HCT116 (cell line): ENCODE data around the gene CCDC9B. TPM values are rescaled to one million over a fixed set of nuclear protein-coding genes. Genes with fewer than 3 reads are reported as not detected.

ENCODE experiments used
- ATAC-seq: fragments of 200-7000 bp; cut with Tn5 transposase; 2 replicates; pipeline ENCODE4 v1.9.1; 2020; ENCODE audit warnings: mild to moderate bottlenecking, moderate library complexity
- BruUV-seq: library from RNA; stranded (reverse); fragments of 400-500 nt; replicated peaks from 2 replicates; lab custom pipeline; 2021; lab: Mats Ljungman, UMichigan
- CTCF ChIA-PET: fragments of 300-600 bp; sonication (Branson Sonifier 250); formaldehyde crosslinking; loops from one replicate; lab custom pipeline; 2021; ENCODE audit warnings: antibody characterized with exemption; lab: Charles Lee
- POLR2A ChIA-PET: fragments of 300-600, 350-600 bp; sonication (Branson Sonifier 250); formaldehyde crosslinking; loops from one replicate; lab custom pipeline; 2021; ENCODE audit warnings: antibody characterized with exemption; lab: Charles Lee
- RAD21 ChIA-PET, 2 experiments: fragments of 300-600 bp; sonication (Branson Sonifier 250); formaldehyde crosslinking; loops; one replicate each; lab custom pipeline; 2023; ENCODE audit warnings: low total read pairs in 2 of 2; ENCODE audit not compliant: uncharacterized antibody in 2 of 2, unreplicated experiment in 2 of 2, low non-redundant PET in 1 of 2; lab: Charles Lee
- DNase-seq: peaks from one replicate; pipeline ENCODE4 v3.0.0-alpha.2; 2010; ENCODE audit warnings: low read depth, low spot score
- H2AFZ ChIP-seq: fragments of 200-600 bp; shearing (Covaris generic), sonication (generic); 2 replicates; pipeline ENCODE4 v1.6.1; 2017; ENCODE audit warnings: low read depth, mixed run types, mixed read lengths, antibody characterized with exemption, low read length; ENCODE audit not compliant: poor library complexity, severe bottlenecking
- H3K27ac ChIP-seq: 2 replicates; pipeline ENCODE4 v1.5.1; 2012; ENCODE audit warnings: low read depth, low read length
- H3K27me3 ChIP-seq: fragments of 200-600 bp; sonication (generic); 2 replicates; pipeline ENCODE4 v1.6.1; 2016; ENCODE audit warnings: mixed run types, low read length, mixed read lengths; ENCODE audit not compliant: insufficient read depth
- H3K36me3 ChIP-seq, 2 experiments: fragments of 200-500 bp in 1 of 2; fragments of 200-600 bp in 1 of 2; sonication (Bioruptor generic) in 1 of 2; sonication (generic) in 1 of 2; 2 replicates each; pipeline versions ENCODE4 v1.5.1 to v1.6.1; 2014 to 2016; ENCODE audit warnings: low read length in 2 of 2, inconsistent platforms in 1 of 2, mixed read lengths in 1 of 2, mixed run types in 1 of 2; ENCODE audit not compliant: insufficient read depth in 2 of 2, control insufficient read depth in 1 of 2
- H3K4me1 ChIP-seq, 2 experiments: fragments of 200-600 bp in 1 of 2; sonication (generic) in 1 of 2; 2 replicates each; pipeline versions ENCODE4 v1.5.1 to v1.6.1; 2012 to 2017; ENCODE audit warnings: low read length in 2 of 2, inconsistent platforms in 1 of 2, mild to moderate bottlenecking in 1 of 2, mixed read lengths in 1 of 2, mixed run types in 1 of 2, moderate library complexity in 1 of 2; ENCODE audit not compliant: insufficient read depth in 2 of 2, control insufficient read depth in 1 of 2
- H3K4me2 ChIP-seq: fragments of 200-600 bp; sonication (generic); 2 replicates; pipeline ENCODE4 v1.6.1; 2017; ENCODE audit warnings: mixed run types, low read length, mixed read lengths
- H3K4me3 ChIP-seq, 2 experiments: fragments of 200-600 bp in 1 of 2; sonication (generic) in 1 of 2; replicated peaks in 1 of 2; 2 replicates each; pipeline ENCODE4 v1.5.1; 2011 to 2016; ENCODE audit warnings: low read length in 2 of 2, control low read depth in 1 of 2, low read depth in 1 of 2, mild to moderate bottlenecking in 1 of 2, mixed read lengths in 1 of 2, mixed run types in 1 of 2
- H3K79me2 ChIP-seq: fragments of 200-600 bp; sonication (generic); 2 replicates; pipeline ENCODE4 v1.6.1; 2017; ENCODE audit warnings: mild to moderate bottlenecking, mixed run types, low read length, moderate library complexity, mixed read lengths; ENCODE audit not compliant: insufficient read depth
- H3K9ac ChIP-seq: fragments of 200-600 bp; sonication (generic); 2 replicates; pipeline ENCODE4 v1.6.1; 2016; ENCODE audit warnings: low read length, mixed read lengths
- H3K9me2 ChIP-seq: fragments of 200-600 bp; sonication (generic), shearing (Covaris generic); 2 replicates; pipeline ENCODE4 v1.6.1; 2017; ENCODE audit warnings: mixed run types, mild to moderate bottlenecking, moderate library complexity; ENCODE audit not compliant: insufficient read depth
- H3K9me3 ChIP-seq, 2 experiments: fragments of 200-500 bp in 1 of 2; fragments of 200-600 bp in 1 of 2; sonication (Bioruptor generic) in 1 of 2; sonication (generic) in 1 of 2; 2 replicates each; pipeline ENCODE4 v1.6.1; 2014 to 2017; ENCODE audit warnings: low read length in 2 of 2, mixed read lengths in 2 of 2, inconsistent platforms in 1 of 2, low read depth in 1 of 2, mild to moderate bottlenecking in 1 of 2, mixed run types in 1 of 2, moderate library complexity in 1 of 2; ENCODE audit not compliant: control insufficient read depth in 1 of 2, insufficient read depth in 1 of 2
- H4K20me1 ChIP-seq: fragments of 200-600 bp; sonication (generic), shearing (Covaris generic); 2 replicates; pipeline ENCODE4 v1.6.1; 2017; ENCODE audit warnings: mixed run types, mild to moderate bottlenecking, moderate library complexity; ENCODE audit not compliant: insufficient read depth
- CTCF ChIP-seq, 3 experiments: fragments of 200-600 bp in 1 of 3; sonication (generic) in 1 of 3; IDR thresholded peaks in 2 of 3; conservative IDR thresholded peaks in 1 of 3; 2 replicates each; pipeline ENCODE4 v1.5.1; 2012 to 2017; ENCODE audit warnings: low read depth in 2 of 3, low read length in 2 of 3, antibody characterized with exemption in 1 of 3, borderline replicate concordance in 1 of 3, control low read depth in 1 of 3, mild to moderate bottlenecking in 1 of 3, mixed read lengths in 1 of 3, mixed run types in 1 of 3, moderate library complexity in 1 of 3; ENCODE audit not compliant: insufficient read depth in 1 of 3
- EGR1 ChIP-seq: IDR thresholded peaks from 2 replicates; pipeline ENCODE4 v1.6.1; 2012; ENCODE audit warnings: low read depth
- ELF1 ChIP-seq: IDR thresholded peaks from 2 replicates; pipeline ENCODE4 v1.6.1; 2012; ENCODE audit warnings: low read depth, borderline replicate concordance
- FOSL1 ChIP-seq: IDR thresholded peaks from 2 replicates; pipeline ENCODE4 v1.6.1; 2012; ENCODE audit warnings: low read depth
- JUND ChIP-seq: IDR thresholded peaks from 2 replicates; pipeline ENCODE4 v1.6.1; 2012
- MAX ChIP-seq: IDR thresholded peaks from 2 replicates; pipeline ENCODE4 v1.6.1; 2012
- POLR2AphosphoS5 ChIP-seq: IDR thresholded peaks from 2 replicates; pipeline ENCODE4 v1.6.1; 2011; ENCODE audit warnings: mild to moderate bottlenecking, low read depth, low read length, moderate library complexity
- SIN3A ChIP-seq: IDR thresholded peaks from 2 replicates; pipeline ENCODE4 v1.6.1; 2012; ENCODE audit warnings: low read depth
- SP1 ChIP-seq: IDR thresholded peaks from 2 replicates; pipeline ENCODE4 v1.6.1; 2012; ENCODE audit warnings: low read depth
- ZFX ChIP-seq: fragments of 450-650 bp; IDR thresholded peaks from 2 replicates; pipeline ENCODE4 v1.6.1; 2017
- intact Hi-C: fragments of 100-400 bp; cut with micrococcal nuclease; formaldehyde crosslinking; loops from 2 replicates; pipeline ENCODE4 v1.10.0; 2022
- total RNA-seq: library from RNA; stranded (reverse); gene quantifications from one replicate; pipeline ENCODE4 v1.2.1, GENCODE V29; 2021; ENCODE audit not compliant: unreplicated experiment

Gene CCDC9B
- total RNA-seq, 1 experiment from 2014 or later: 15.6 TPM

- ChIA-PET CTCF (no interaction called here), RAD21 (no interaction called here)
- intact Hi-C loops: loop anchor here (10.0 kb wide), 1 partner anchor 158 kb away; no protein-coding TSS in a partner anchor
- no peaks in the 10 kb centered on the region for H3K9me3 ChIP-seq
- H3K4me2 ChIP-seq: no peak overlapping the region
- H3K36me3 ChIP-seq: no peaks in the 10 kb centered on the region
- H2AFZ ChIP-seq: no peak overlapping the region
- DNase-seq: no peak
- H3K27ac ChIP-seq: no peak overlapping the region
- ATAC-seq: no peak
- no peak for TF ChIP-seq MAX
- TF ChIP-seq ZFX: no peak
- TF ChIP-seq CTCF (IDR thresholded peaks at IDR 0.05 in 2 of 3, conservative IDR thresholded peaks at IDR 0.05 in 1 of 3; ENCODE audit: borderline replicate concordance in 1 of 3, insufficient read depth in 1 of 3, low read depth in 2 of 3, low read length in 2 of 3): no peak
- TF ChIP-seq POLR2AphosphoS5: no peak
- no peak for TF ChIP-seq SIN3A
- no peak for TF ChIP-seq ELF1
- TF ChIP-seq EGR1: no peak
- no peak for TF ChIP-seq SP1
- TF ChIP-seq FOSL1: no peak
- TF ChIP-seq JUND: no peak
- TF ChIP-seq, all 23 proteins: peak for 0
- no TSS peak for BruUV-seq
- Histone ChIP-seq H3K27me3 (no peaks in the 10 kb centered on the region), H3K9me2 (no peaks in the 10 kb centered on the region), H3K9ac (no peak overlapping the region), H3K4me1 (peaks cover 3 to 51% of the 10 kb centered on the region in 2 experiments; a peak in 2 of 4 replicates), H3K79me2 (no peaks in the 10 kb centered on the region), H4K20me1 (no peaks in the 10 kb centered on the region), H3K4me3 (no peak overlapping the region)
- POLR2A ChIA-PET: no interaction called here
Measured at GRCh38 chr15:40346579-40347558, 6.1 kb upstream of the CCDC9B start.
